Retina (tissue), 1 donor: ENCODE measurements around the gene GLB1L3.
"Not testable (repeated sequence)": the region's sequence is repeated elsewhere in the genome, so short reads cannot be mapped to it uniquely, and the experiment has no call there.

Experiments used
- DNase-seq: peaks from one replicate; pipeline ENCODE4 v3.0.0-alpha.2; 2016

GLB1L3 gene

DNA sequence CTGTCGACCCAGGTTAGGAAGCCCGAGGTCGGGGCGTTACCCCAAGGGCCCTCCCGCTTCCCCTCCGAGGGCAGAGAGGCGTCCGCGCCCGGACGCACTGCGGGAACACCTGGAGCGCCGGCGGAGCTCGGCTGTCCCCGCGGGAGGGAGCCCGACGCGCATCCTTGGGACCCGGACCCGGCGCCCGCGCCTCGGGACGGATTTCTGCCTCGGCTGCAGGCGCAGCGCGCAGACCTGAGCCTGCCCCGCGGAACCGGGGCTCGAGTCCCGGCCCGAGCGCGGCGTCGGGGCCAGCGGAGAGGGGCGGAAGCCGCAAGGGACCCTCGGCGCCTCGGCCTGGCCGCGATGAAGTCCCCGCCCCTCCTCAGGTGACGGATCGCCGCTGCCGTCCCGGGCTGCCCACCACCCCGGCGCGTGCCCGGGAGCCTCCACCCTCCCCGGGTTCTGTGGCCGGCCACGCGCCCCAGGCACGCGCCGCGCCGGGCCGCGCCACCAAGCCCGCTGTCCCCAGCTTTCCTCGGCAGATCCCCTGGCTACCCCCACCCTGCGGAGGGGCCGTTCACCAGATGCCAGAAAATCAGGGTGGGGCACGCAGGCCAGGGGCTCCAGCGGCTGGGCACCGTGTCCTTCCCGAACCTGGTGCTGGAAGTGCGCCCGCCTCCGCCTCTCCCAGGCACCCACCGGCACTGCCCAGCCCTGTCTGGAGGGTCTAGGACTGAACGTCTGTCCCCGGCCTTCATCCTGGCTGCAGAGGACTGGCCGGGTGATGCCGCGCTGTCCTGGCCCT lies 410 bp downstream of the GLB1L3 start:
- peak; percentile 80 for DNase-seq

- peak; percentile 45 for DNase-seq
These were observed 1.2 kb downstream of the GLB1L3 start for GRCh38 chr11:134277183-134278001.

DNA sequence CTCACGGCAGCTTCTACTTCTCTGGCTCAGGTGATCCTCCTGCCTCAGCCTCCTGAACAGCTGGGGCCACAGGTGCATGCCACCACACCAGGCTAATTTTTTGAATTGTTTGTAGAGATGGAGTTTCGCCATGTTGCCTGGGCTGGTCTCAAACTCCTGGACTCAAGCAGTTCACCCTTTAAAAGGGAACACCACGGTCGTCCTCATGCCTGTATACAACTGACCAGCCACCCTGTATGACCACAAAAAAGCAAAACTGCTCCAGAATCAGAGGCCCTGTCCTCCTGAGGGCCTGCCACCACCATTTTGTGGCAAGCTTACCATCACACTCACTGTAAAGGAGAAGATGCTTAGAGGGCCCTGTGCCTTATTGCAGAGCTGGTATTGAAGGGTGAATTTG lies 2.2 kb downstream of the GLB1L3 start:
- DNase-seq: no peak

GRCh38 chr11:134281635-134282034 lies 5.5 kb downstream of the GLB1L3 start:
- DNase-seq: not testable (repeated sequence)

- DNase-seq: no peak
These were observed 6.2 kb downstream of the GLB1L3 start for GRCh38 chr11:134282121-134283045.

DNA sequence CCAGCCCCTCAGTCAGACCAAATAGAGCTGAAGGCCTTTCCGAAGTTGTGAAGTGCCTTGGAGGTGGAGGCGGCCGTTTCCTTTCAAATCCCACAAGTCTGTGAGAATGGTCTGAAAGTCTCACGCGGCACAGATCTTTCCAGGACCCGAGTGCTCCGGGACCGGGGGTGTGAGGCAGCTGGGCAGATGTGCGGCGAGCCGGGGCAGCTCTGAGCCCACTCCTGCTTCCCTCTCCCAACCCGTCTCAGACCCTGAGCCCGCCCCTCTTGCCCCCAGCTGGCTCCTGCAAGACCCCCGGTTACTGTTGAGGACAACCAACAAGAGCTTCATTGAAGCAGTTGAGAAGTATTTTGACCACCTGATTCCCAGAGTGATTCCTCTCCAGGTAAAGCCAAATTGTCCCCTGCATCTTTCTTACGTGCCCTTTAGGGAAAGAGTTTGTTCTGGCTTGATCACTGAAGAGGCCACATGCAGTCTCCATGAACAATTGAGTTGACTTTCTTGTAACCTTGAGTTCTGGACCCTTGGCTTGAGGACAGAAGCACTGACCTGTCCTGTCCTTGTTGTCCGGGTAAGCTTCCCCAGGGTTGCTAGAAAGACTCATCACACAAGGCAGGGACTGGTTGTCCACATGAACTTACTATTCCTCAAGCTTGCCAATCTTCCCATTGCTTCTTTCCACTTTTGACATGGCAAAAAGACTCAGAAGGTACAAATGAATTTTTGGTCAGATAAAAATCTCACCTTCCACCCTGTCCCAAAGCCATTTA lies 7.5 kb downstream of the GLB1L3 start:
- DNase-seq: no peak

GRCh38 chr11:134284349-134284748 lies 8.2 kb downstream of the GLB1L3 start:
- not testable (repeated sequence) for DNase-seq

DNA sequence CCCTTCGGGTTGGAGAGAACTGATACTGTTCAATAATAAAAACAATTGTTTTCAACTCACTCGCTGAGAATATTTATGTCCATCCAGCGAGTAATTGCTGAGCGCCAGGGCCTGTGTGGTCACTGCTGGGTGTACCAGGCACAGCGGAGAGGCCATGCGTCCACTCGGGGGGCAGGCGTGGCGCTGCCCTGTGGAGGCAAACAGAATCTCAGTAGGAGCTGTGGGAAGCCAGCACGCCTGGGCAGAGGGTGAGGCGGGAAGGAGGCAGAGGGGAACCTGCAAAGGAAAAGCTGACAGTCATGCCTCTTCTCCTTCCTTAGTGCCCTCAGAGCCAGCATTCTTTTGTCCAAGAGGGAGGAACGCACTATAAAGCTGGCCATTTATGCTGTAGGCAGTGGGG lies 11.4 kb downstream of the GLB1L3 start:
- no peak for DNase-seq

GRCh38 chr11:134288486-134288885 lies 12.3 kb downstream of the GLB1L3 start:
- DNase-seq: no peak

DNA sequence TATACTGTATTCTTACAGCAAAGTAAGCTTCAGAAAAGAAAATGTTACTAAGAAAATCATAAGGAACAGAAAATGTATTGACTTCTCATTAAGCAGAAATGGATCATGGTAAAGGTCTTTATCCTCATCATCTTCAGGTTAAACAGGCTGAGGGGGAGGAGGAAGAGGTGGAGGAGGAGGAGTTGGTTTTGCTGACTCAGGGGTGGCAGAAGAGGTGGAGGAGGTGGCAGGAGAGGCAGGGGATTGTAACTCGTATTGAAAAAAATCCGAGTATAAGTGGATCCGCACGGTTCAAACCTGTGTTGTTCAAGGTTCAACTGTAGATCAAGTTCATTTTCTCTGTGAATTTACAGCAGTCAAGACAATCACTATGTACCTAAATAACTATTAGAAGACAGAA lies 13.0 kb downstream of the GLB1L3 start:
- no peak for DNase-seq

- peak; percentile 67 for DNase-seq
These were observed 13.6 kb downstream of the GLB1L3 start for GRCh38 chr11:134289789-134290188.

GRCh38 chr11:134290646-134291045 lies 14.5 kb downstream of the GLB1L3 start:
- DNase-seq: no peak

- DNase-seq: no peak
These were observed 15.0 kb downstream of the GLB1L3 start for GRCh38 chr11:134291196-134291595.

DNA sequence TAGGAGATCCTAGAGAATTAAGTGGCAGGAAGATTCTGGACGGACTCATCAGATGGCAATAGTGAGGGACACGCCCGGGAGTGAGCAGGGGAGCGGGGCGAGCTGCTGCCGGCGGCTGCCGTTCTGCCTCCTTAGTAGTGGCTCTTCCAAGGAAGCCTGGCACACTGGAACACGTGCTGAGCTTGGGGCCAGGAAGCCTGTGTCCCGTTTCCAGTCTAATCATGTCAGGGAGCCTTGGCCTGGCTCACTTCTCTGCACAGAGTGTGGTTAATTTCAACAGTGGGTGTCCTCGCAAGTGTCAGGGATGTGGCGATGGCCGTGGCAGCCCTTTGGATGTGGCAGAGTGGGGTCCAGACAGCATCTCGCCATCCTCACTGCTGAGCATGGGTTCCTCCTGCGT lies 16.5 kb downstream of the GLB1L3 start:
- no peak for DNase-seq

- DNase-seq: no peak
These were observed 17.2 kb downstream of the GLB1L3 start for GRCh38 chr11:134293119-134294113.

DNA sequence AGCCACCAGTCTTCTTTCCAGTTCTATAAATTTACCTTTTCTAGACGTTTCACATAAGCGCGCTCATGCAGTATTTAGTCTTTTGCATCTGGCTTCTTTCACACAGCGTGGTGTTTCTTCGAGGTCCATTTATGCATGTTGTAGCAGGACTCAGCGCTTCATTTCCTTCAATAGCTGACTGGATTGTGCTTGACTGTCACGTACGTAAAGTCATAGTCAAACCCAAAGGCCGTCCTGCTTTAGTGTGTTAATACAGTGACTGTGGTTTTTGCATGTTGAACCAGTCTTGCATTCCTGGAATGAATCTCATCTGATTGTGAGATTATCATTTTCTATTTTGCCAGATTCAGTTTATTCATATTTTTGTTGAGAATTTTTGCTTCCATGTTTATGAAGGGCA lies 18.5 kb downstream of the GLB1L3 start:
- DNase-seq: no peak

DNA sequence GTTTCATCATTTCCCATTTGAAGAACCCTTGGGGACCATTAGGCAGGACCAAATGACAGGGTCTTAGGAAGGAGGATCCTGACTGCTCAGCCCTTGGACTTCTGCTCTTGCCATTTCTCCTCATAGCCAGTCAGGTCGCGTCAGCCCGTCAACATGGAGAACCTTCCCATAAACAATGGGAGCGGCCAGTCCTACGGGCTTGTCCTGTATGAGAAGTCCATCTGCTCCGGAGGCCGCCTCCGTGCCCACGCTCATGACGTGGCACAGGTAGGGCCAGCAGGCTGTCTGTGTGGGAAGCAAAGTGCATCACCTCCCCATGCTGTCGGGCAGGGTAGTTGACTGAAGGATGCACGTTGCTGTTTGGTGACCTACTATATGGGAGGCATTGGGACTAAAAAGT lies 36.0 kb downstream of the GLB1L3 start:
- no peak for DNase-seq

- DNase-seq: no peak
These were observed 36.6 kb downstream of the GLB1L3 start for GRCh38 chr11:134312807-134313206.

GRCh38 chr11:134313379-134313778 lies 37.2 kb downstream of the GLB1L3 start:
- no peak for DNase-seq

DNA sequence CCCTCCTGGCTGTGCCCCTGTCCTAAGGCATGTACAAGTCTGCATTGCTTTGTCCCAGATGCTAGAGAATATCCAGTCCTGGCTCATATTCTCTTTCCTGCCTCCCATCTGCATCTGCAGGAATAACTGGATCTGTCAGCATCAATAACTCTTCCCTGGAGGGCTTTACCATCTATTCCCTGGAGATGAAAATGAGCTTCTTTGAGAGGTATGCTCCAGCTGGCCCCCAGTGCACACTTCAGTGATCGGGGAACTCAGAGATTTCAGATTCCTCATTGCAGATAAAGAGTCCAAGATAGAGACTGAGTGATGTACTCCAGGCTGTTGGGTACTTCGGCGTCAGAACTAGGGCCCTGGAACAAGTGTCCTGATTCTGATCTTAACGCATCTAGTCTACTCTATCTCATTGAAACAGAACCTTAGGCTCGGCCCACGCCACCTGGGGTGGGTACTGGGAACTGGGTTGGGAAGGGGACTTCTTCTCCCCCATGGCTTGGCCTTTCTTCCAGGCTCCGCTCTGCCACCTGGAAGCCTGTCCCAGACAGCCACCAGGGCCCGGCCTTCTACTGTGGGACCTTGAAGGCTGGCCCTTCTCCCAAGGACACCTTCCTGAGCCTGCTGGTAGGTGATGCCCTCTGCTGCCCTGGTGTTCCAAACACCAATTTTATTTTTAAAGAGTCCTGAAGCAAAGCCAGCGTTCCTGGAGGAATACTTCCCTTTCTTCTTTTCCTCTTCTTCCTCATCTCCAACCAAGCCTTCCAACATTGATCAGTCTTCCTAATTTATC lies 37.8 kb downstream of the GLB1L3 start:
- DNase-seq: no peak
